Measurements from ENCODE around the gene DSG2.

DSG2 gene

GRCh38 chr18:31592506-31593157 lies 94.7 kb downstream of the DSG2 start:
- DNase-seq = no peak

- no peak for DNase-seq
These were observed 97.3 kb downstream of the DSG2 start for GRCh38 chr18:31595121-31595771.

- no peak for DNase-seq
These were observed 98.3 kb downstream of the DSG2 start for GRCh38 chr18:31596081-31596872.

- no peak for DNase-seq
These were observed 100.2 kb downstream of the DSG2 start for GRCh38 chr18:31598021-31598805.

Measured in eye (tissue), 1 donor.